ENCODE results near the gene RRP9.

- TF ChIP-seq CTCF (IDR thresholded peaks at IDR 0.05; ENCODE audit: poor library complexity, severe bottlenecking) = peak; percentile 22
- TF ChIP-seq REST (IDR thresholded peaks at IDR 0.05; ENCODE audit: borderline replicate concordance) = no peak
These were observed 25.2 kb upstream of the RRP9 start for GRCh38 chr3:51966922-51967383.
